PFSK-1 (cell line): Measurements from ENCODE around the gene GNAI3.

Experiments
- FOXP2 ChIP-seq: optimal IDR thresholded peaks from 2 replicates; pipeline ENCODE3; 2011; ENCODE audit warnings: borderline replicate concordance, control low read depth, inconsistent platforms; ENCODE audit not compliant: insufficient read depth; ENCODE audit errors: extremely low read length, extremely low read depth
- POLR2AphosphoS5 ChIP-seq: IDR thresholded peaks from 2 replicates; pipeline ENCODE4 v1.6.1; 2012; ENCODE audit warnings: low read depth, mild to moderate bottlenecking, control low read depth, low read length, moderate library complexity
- REST ChIP-seq, 2 experiments: IDR thresholded peaks; 2 replicates each; pipeline versions ENCODE4 v1.6.1 to v1.8.0; 2011 to 2012; ENCODE audit warnings: low read depth in 2 of 2, low read length in 2 of 2, control low read depth in 1 of 2, inconsistent platforms in 1 of 2, mild to moderate bottlenecking in 1 of 2, moderate library complexity in 1 of 2; ENCODE audit not compliant: insufficient read depth in 1 of 2
- SIN3A ChIP-seq: IDR thresholded peaks from 2 replicates; pipeline ENCODE4 v1.6.1; 2012; ENCODE audit warnings: mild to moderate bottlenecking, low read length, moderate library complexity, borderline replicate concordance; ENCODE audit not compliant: insufficient read depth
- TAF1 ChIP-seq: IDR thresholded peaks from 2 replicates; pipeline ENCODE4 v1.6.1; 2012; ENCODE audit warnings: low read length, control low read depth, borderline replicate concordance; ENCODE audit not compliant: insufficient read depth

The GNAI3 gene

DNA sequence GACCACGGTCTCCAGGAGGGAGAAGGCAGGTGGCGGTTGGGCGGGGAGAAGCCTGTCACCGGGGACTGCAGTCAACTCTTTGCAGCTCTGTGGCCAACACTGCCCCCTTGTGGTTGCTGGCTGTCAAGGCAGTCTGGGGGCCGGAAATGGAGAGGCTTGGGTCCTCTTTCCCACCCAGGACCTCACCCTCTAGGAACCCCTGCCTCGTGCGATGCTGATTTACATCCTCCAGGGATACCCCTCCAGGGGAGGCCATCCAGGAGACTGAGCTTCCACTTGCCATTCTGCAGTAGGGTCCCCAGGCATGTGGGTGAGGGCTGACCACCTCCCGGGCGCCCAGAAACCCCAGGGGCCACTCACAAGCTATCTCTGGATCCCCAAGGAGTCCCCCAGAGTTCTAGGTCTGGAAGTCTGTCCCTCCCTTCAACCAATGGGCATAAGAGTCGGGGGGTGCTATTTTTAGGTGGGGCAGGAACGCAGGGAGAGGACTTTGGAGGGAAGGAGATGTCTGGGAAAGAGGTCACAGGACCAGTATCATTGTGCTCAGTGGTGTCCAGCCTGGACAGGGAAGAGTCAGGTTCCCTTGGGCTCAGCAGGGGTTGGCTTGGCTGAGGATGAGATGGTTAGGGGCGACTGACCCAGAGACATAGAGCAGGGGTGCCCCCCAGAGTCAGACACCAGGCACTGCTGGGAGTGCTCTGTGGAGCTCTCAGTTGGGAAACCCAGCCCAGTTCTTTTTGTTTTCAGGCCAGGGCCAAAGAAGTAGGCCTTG, 15.9 kb upstream of the GNAI3 start:
- no peak for TF ChIP-seq TAF1

DNA sequence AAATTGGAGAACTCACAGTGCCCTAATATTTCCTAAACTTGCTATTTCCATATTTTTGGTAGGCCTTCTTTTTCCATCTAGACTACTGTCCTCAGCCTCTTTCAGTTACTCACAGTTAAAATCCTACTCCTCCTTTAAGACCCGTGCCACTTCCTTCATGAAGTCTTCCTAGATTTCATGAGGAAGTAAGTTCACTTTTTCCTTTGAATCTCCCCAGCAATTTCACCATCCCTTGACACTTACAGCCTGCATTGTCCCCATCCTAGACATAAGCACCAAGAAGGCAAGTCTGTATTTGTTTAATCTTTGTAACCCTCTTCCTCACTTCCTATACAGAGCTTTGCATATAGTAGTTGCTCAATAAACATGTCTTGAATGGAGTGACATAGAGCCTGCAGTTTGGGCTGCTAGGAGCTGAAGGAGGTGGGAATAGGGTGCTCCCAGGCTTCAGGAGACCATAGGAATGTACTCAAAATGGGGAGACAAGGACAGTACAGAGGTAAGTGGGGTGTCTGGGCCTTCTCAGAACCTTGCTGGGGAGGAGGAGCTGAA, 14.0 kb upstream of the GNAI3 start:
- TF ChIP-seq TAF1 (no peak), FOXP2 (no peak), POLR2AphosphoS5 (no peak), REST (IDR thresholded peaks at IDR 0.05; ENCODE audit: insufficient read depth in 1 of 2, low read depth in 2 of 2, low read length in 2 of 2) (no peak), SIN3A (no peak)

GRCh38 chr1:109535481-109535880, 12.9 kb upstream of the GNAI3 start:
- TF ChIP-seq FOXP2: no peak
- no peak for TF ChIP-seq POLR2AphosphoS5
- TF ChIP-seq SIN3A: no peak
- TF ChIP-seq REST (IDR thresholded peaks at IDR 0.05; ENCODE audit: insufficient read depth in 1 of 2, low read depth in 2 of 2, low read length in 2 of 2): no peak
- no peak for TF ChIP-seq TAF1

DNA sequence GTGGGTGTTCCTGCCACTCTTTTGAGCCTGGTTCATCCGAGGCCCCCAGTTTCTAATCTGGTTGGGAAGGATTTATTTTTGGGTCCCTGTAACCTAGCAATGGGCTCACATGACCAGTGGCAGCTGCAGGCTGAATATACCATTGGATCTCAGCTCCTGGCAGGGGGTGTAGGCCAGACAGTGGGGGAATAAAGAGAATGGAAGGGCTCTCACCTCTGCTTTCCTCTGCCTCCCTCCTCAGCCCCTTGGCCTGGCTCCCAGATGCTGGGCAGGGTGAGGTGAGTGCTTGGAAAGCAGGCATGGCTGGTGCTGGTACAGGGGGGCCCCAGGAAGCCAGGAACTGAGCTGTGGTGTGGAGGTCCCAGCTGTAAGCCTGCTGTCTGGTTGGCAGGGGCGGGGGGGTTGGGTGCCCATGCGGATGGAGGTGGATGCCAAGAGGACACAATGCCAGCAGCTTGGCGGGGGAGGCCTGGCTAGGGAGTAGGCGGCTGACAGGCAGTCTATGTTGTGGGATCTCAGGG, 12.4 kb upstream of the GNAI3 start:
- TF ChIP-seq POLR2AphosphoS5 (no peak), FOXP2 (no peak)

- TF ChIP-seq POLR2AphosphoS5 (no peak), TAF1 (no peak), SIN3A (no peak), FOXP2 (no peak), REST (IDR thresholded peaks at IDR 0.05; ENCODE audit: insufficient read depth in 1 of 2, low read depth in 2 of 2, low read length in 2 of 2) (no peak)
These were observed 10.8 kb upstream of the GNAI3 start for GRCh38 chr1:109537450-109538178.

DNA sequence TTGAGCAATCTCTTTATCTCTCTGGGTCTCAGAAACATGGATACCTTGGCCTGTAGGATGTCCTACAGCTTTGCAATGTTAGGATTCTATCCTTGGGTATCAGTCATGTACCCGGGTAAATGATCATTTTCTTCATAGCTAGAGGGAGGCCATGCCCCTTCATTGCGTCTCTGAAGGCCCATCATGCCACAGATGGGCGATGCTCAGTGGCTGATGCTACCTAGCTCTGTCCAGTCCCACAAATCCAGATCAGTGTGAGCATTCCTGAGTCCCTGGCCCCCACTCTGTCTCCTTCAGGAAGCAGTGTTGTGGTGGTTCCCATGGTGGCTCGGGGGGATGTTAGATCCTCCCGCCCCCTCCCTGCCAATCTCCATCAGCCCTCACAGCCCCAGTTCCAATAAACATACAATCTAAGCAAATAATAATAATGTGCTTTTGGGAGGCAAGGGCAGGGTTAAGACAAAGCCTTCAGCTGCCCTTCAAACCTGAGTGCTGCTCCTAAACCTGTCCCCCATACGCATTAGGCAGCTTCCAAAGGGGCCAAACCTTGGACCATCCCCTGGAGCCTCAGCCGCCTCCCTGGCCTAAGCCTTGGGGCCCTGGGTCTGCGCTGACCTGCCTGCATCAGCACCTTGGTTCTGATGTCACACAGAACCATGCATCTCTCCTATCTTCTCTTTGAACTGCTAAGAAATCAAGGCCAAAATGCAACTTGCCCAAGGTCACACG, 9.4 kb upstream of the GNAI3 start:
- no peak for TF ChIP-seq REST (IDR thresholded peaks at IDR 0.05; ENCODE audit: insufficient read depth in 1 of 2, low read depth in 2 of 2, low read length in 2 of 2)
- TF ChIP-seq SIN3A: no peak
- no peak for TF ChIP-seq TAF1
- TF ChIP-seq FOXP2: no peak
- no peak for TF ChIP-seq POLR2AphosphoS5
